Measurements from ENCODE around the gene EVI5L. TPM values are rescaled to one million over a fixed set of nuclear protein-coding genes. Genes with fewer than 3 reads are reported as not detected.

The EVI5L gene
- total and polyA plus RNA-seq, 4 donors: 1.4 to 5.0 (median 4.4) TPM

DNA sequence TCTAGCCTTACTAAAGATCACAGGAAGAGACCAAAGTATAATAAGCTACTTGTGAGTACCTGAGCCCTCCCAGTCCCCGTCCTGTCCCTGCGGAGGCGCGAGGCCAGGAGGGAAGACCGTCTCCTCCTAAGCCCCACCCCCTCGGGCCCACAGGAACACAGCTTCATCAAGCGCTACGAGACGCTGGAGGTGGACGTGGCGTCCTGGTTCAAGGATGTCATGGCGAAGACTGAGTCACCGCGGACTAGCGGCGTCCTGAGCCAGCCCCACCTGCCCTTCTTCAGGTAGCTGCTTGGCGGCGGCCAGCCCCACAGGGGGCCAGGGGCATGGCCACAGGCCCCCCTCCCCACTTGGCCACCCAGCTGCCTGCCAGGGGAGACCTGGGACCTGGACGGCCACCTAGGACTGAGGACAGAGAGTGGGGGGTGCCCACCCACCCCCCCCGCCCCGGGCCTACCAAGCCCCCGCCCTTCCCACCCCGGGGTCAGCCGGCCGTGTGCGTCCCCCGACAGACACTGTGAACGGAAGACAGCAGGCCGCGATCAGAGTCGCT is 82.2 kb downstream of the EVI5L start:
- no peaks in the 10 kb centered on the region for H3K9me3 ChIP-seq (ENCODE audit: control insufficient read depth in 4 of 4, low read length in 3 of 4)
- H3K9ac ChIP-seq (ENCODE audit: low read depth in 1 of 2, low read length in 2 of 2): no peak overlapping the region
- no peak overlapping the region for H3K4me3 ChIP-seq (ENCODE audit: low read depth in 1 of 3, low read length in 3 of 3)
- peaks cover 0 to 27% (median 11%) of the 10 kb centered on the region in 4 donors for H3K36me3 ChIP-seq (ENCODE audit: control insufficient read depth in 4 of 4, insufficient read depth in 3 of 4, low read depth in 1 of 4, low read length in 3 of 4)
- no peak for DNase-seq (ENCODE audit: low spot score)
- 94% methylated on average over 31 of the region's 31 CpGs for WGBS
- H3K27me3 ChIP-seq (ENCODE audit: control insufficient read depth in 4 of 4, insufficient read depth in 4 of 4, low read length in 3 of 4): no peaks in the 10 kb centered on the region
- TF ChIP-seq HNF4G (IDR thresholded peaks at IDR 0.05) (no peak), FOXA2 (IDR thresholded peaks at IDR 0.05) (no peak), YY1 (IDR thresholded peaks at IDR 0.05) (no peak), FOXA1 (IDR thresholded peaks at IDR 0.05) (no peak), GABPA (IDR thresholded peaks at IDR 0.05 in 1 of 2, conservative IDR thresholded peaks at IDR 0.05 in 1 of 2) (no peak), SP1 (IDR thresholded peaks at IDR 0.05) (no peak)
- TF ChIP-seq, protein P1, sequence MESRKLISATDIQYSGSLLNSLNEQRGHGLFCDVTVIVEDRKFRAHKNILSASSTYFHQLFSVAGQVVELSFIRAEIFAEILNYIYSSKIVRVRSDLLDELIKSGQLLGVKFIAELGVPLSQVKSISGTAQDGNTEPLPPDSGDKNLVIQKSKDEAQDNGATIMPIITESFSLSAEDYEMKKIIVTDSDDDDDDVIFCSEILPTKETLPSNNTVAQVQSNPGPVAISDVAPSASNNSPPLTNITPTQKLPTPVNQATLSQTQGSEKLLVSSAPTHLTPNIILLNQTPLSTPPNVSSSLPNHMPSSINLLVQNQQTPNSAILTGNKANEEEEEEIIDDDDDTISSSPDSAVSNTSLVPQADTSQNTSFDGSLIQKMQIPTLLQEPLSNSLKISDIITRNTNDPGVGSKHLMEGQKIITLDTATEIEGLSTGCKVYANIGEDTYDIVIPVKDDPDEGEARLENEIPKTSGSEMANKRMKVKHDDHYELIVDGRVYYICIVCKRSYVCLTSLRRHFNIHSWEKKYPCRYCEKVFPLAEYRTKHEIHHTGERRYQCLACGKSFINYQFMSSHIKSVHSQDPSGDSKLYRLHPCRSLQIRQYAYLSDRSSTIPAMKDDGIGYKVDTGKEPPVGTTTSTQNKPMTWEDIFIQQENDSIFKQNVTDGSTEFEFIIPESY (IDR thresholded peaks at IDR 0.05): no peak
- TF ChIP-seq, protein P2, sequence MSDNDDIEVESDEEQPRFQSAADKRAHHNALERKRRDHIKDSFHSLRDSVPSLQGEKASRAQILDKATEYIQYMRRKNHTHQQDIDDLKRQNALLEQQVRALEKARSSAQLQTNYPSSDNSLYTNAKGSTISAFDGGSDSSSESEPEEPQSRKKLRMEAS (IDR thresholded peaks at IDR 0.05): no peak
- H3K4me1 ChIP-seq (ENCODE audit: control insufficient read depth in 4 of 4, insufficient read depth in 4 of 4, low read length in 3 of 4): peaks cover 7 to 27% (median 14%) of the 10 kb centered on the region in 4 donors
- no peak overlapping the region for H3K27ac ChIP-seq (ENCODE audit: low read depth in 1 of 2, low read length in 2 of 2)

DNA sequence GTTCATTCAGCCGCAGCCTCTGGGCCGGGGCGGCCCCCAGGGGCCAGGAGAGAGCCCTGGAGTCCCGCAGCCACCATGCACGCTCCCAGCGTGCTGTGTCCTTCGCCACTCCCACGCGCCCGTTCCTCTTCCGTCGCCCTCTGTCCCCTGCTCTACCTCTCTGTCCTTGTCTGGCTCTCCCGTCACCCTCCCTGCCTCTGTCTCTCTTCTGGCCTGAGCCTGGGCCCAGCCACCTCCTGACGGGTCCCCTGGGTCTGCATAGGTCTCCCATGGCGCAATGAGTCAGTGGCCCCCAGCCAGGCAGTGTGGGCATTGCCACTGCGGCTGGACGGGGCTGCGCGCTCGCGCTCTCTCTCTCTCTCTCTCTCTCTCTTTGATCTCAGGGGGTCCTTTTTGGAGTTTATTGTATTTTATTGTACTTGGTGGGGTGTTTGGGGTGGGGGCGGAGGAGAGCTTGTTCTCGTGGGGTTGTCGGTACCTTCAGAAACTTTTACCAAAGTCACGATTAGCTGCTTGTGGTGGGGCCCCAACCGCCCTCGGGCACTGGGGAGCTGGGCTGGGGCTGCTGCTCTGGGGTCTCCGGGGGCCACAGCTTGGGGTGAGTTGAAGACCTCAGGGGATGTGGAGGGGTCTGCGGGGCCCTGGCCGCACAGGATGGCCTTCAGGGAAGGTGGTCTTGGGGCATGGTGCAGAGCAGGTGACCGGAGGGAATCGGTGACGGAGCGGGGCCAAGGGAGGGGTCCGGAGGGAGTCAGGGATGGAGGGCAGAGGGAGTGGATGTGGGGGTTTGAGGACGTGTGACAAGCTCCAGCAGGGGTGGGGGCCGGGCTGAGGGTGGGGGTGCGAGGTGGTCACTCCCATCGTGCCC is 82.9 kb downstream of the EVI5L start:
- H3K4me3 ChIP-seq (ENCODE audit: low read depth in 1 of 3, low read length in 3 of 3): no peak overlapping the region
- H3K36me3 ChIP-seq (ENCODE audit: control insufficient read depth in 4 of 4, insufficient read depth in 3 of 4, low read depth in 1 of 4, low read length in 3 of 4): peaks cover 0 to 27% (median 11%) of the 10 kb centered on the region in 4 donors
- no peaks in the 10 kb centered on the region for H3K9me3 ChIP-seq (ENCODE audit: control insufficient read depth in 4 of 4, low read length in 3 of 4)
- H3K4me1 ChIP-seq (ENCODE audit: control insufficient read depth in 4 of 4, insufficient read depth in 4 of 4, low read length in 3 of 4): peaks cover 13 to 34% (median 19%) of the 10 kb centered on the region in 4 donors
- H3K27me3 ChIP-seq (ENCODE audit: control insufficient read depth in 4 of 4, insufficient read depth in 4 of 4, low read length in 3 of 4): no peaks in the 10 kb centered on the region
- no peak overlapping the region for H3K9ac ChIP-seq (ENCODE audit: low read depth in 1 of 2, low read length in 2 of 2)
- TF ChIP-seq YY1 (IDR thresholded peaks at IDR 0.05) (no peak), FOXA2 (IDR thresholded peaks at IDR 0.05) (no peak), EGR1 (IDR thresholded peaks at IDR 0.05; ENCODE audit: low read depth in 2 of 2) (no peak), RAD21 (IDR thresholded peaks at IDR 0.05) (no peak), FOXA1 (IDR thresholded peaks at IDR 0.05) (no peak), RXRA (IDR thresholded peaks at IDR 0.05) (no peak), SP1 (IDR thresholded peaks at IDR 0.05) (no peak), HNF4G (IDR thresholded peaks at IDR 0.05) (no peak), HNF4A (conservative IDR thresholded peaks at IDR 0.05) (no peak), JUND (IDR thresholded peaks at IDR 0.05) (no peak), NR2F2 (IDR thresholded peaks at IDR 0.05) (no peak), TAF1 (conservative IDR thresholded peaks at IDR 0.05) (no peak), GABPA (IDR thresholded peaks at IDR 0.05 in 1 of 2, conservative IDR thresholded peaks at IDR 0.05 in 1 of 2) (no peak)
- TF ChIP-seq, protein P3, sequence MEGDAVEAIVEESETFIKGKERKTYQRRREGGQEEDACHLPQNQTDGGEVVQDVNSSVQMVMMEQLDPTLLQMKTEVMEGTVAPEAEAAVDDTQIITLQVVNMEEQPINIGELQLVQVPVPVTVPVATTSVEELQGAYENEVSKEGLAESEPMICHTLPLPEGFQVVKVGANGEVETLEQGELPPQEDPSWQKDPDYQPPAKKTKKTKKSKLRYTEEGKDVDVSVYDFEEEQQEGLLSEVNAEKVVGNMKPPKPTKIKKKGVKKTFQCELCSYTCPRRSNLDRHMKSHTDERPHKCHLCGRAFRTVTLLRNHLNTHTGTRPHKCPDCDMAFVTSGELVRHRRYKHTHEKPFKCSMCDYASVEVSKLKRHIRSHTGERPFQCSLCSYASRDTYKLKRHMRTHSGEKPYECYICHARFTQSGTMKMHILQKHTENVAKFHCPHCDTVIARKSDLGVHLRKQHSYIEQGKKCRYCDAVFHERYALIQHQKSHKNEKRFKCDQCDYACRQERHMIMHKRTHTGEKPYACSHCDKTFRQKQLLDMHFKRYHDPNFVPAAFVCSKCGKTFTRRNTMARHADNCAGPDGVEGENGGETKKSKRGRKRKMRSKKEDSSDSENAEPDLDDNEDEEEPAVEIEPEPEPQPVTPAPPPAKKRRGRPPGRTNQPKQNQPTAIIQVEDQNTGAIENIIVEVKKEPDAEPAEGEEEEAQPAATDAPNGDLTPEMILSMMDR (IDR thresholded peaks at IDR 0.05; ENCODE audit: low read depth, low read length, missing input control): no peak
- TF ChIP-seq, protein P4, sequence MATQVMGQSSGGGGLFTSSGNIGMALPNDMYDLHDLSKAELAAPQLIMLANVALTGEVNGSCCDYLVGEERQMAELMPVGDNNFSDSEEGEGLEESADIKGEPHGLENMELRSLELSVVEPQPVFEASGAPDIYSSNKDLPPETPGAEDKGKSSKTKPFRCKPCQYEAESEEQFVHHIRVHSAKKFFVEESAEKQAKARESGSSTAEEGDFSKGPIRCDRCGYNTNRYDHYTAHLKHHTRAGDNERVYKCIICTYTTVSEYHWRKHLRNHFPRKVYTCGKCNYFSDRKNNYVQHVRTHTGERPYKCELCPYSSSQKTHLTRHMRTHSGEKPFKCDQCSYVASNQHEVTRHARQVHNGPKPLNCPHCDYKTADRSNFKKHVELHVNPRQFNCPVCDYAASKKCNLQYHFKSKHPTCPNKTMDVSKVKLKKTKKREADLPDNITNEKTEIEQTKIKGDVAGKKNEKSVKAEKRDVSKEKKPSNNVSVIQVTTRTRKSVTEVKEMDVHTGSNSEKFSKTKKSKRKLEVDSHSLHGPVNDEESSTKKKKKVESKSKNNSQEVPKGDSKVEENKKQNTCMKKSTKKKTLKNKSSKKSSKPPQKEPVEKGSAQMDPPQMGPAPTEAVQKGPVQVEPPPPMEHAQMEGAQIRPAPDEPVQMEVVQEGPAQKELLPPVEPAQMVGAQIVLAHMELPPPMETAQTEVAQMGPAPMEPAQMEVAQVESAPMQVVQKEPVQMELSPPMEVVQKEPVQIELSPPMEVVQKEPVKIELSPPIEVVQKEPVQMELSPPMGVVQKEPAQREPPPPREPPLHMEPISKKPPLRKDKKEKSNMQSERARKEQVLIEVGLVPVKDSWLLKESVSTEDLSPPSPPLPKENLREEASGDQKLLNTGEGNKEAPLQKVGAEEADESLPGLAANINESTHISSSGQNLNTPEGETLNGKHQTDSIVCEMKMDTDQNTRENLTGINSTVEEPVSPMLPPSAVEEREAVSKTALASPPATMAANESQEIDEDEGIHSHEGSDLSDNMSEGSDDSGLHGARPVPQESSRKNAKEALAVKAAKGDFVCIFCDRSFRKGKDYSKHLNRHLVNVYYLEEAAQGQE (IDR thresholded peaks at IDR 0.05): no peak
- TF ChIP-seq, protein P5, sequence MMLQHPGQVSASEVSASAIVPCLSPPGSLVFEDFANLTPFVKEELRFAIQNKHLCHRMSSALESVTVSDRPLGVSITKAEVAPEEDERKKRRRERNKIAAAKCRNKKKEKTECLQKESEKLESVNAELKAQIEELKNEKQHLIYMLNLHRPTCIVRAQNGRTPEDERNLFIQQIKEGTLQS (IDR thresholded peaks at IDR 0.05): no peak
- TF ChIP-seq, protein P1 (IDR thresholded peaks at IDR 0.05): no peak
- TF ChIP-seq, protein P2 (IDR thresholded peaks at IDR 0.05): no peak
- 89% methylated on average over 39 of the region's 39 CpGs for WGBS
- DNase-seq (ENCODE audit: low spot score): no peak
- H3K27ac ChIP-seq (ENCODE audit: low read depth in 1 of 2, low read length in 2 of 2): no peak overlapping the region
